Astrocyte (in vitro differentiated cells and primary cell): ENCODE measurements around the gene MYO15A.

ENCODE experiments used
- CTCF ChIP-seq: IDR thresholded peaks from 2 replicates; pipeline ENCODE4 v1.5.1; 2011; ENCODE audit warnings: low read depth, mild to moderate bottlenecking, inconsistent platforms, low read length, moderate library complexity; ENCODE audit not compliant: insufficient read depth
- EZH2 ChIP-seq: IDR thresholded peaks from 2 replicates; pipeline ENCODE4 v1.6.1; 2012; ENCODE audit warnings: mild to moderate bottlenecking, low read length, inconsistent platforms; ENCODE audit not compliant: insufficient read depth

- no peak for TF ChIP-seq CTCF
- TF ChIP-seq EZH2, result no peak
Observed at GRCh38 chr17:18121144-18121910, 12.8 kb downstream of the MYO15A start.
